Activated naive CD8-positive, alpha-beta T cell treated with anti-CD3 and anti-CD28 coated beads for 36 hours (primary cell): ENCODE data around the gene ZNFX1. TPM values are rescaled to one million over a fixed set of nuclear protein-coding genes. Genes with fewer than 3 reads are reported as not detected.
A peak's percentile ranks its signal among the peaks of the same experiment; 100 is the strongest.

Experiments used
- DNase-seq: peaks from one replicate; pipeline ENCODE4 v3.0.0; 2021
- H3K27ac Mint-ChIP-seq: one replicate; pipeline ENCODE4 v1.8.0; 2022; ENCODE audit warnings: mild to moderate bottlenecking, moderate library complexity, mixed read lengths
- H3K27me3 Mint-ChIP-seq: one replicate; pipeline ENCODE4 v1.8.0; 2022; ENCODE audit warnings: mild to moderate bottlenecking, mixed read lengths
- H3K36me3 Mint-ChIP-seq: one replicate; pipeline ENCODE4 v1.8.0; 2021; ENCODE audit warnings: mild to moderate bottlenecking, mixed read lengths
- H3K4me1 Mint-ChIP-seq: one replicate; pipeline ENCODE4 v1.8.0; 2021; ENCODE audit warnings: mixed read lengths
- H3K4me3 Mint-ChIP-seq: one replicate; pipeline ENCODE4 v1.8.0; 2022; ENCODE audit warnings: mild to moderate bottlenecking, moderate library complexity, mixed read lengths
- H3K9me3 Mint-ChIP-seq: one replicate; pipeline ENCODE4 v1.8.0; 2022; ENCODE audit warnings: mixed read lengths
- total RNA-seq, 2 experiments: library from RNA; stranded (reverse); gene quantifications; one replicate each; pipeline ENCODE4 v1.2.3, GENCODE V29; 2021

ZNFX1 gene
- total RNA-seq, 2 experiments from 2014 or later = 45.8 to 48.0 TPM

GRCh38 chr20:49259284-49259683 is 18.6 kb downstream of the ZNFX1 start:
- H3K4me3 Mint-ChIP-seq = no peak overlapping the region
- H3K27me3 Mint-ChIP-seq = no peaks in the 10 kb centered on the region
- peak overlapping the region; percentile 73 for H3K27ac Mint-ChIP-seq
- peaks cover 48% of the 10 kb centered on the region for H3K36me3 Mint-ChIP-seq
- no peak for DNase-seq
- H3K9me3 Mint-ChIP-seq = peaks cover 1% of the 10 kb centered on the region
- H3K4me1 Mint-ChIP-seq = peaks cover 18% of the 10 kb centered on the region

GRCh38 chr20:49256261-49256660 is 21.6 kb downstream of the ZNFX1 start:
- DNase-seq = no peak
- H3K27me3 Mint-ChIP-seq = no peaks in the 10 kb centered on the region
- peaks cover 37% of the 10 kb centered on the region for H3K36me3 Mint-ChIP-seq
- H3K4me1 Mint-ChIP-seq = peaks cover 16% of the 10 kb centered on the region
- no peak overlapping the region for H3K27ac Mint-ChIP-seq
- no peak overlapping the region for H3K4me3 Mint-ChIP-seq
- H3K9me3 Mint-ChIP-seq = peaks cover under 1% of the 10 kb centered on the region

DNA sequence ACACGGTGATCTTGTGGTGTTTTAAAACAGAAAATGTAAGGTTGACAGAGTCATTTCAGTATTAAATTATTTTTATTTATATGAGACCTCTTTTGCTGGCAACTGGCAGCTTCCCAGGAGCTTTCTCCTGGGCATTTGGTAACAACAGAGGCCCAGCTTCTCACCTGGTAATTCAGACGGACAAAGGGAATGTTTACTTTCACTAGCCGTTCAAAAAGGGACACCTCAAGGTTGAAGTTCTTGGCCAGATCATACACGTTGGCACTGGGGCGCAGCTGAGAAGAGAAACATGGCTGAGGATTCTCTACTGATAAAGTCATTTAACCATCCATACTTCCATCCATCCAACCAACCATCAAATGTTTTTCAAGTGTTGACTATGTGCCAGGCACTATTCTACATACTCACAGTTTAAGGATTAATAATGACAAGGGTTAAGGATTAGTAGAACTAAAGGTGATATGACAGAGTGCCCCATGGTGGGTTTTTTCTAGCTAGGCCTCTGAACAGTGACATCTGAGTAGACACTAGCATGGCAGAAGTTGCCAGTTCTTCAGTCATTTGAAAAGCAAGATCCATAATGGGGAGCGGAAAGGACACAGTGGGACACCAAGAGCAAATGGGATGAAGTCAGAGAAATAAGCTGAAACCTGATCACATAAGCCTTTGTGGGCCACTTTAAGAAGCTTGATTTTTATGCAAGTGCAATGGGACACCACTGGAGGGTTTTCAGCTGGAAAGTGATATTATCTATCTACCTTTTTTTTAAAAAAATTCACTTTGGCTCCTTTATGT is 25.1 kb downstream of the ZNFX1 start:
- no peak overlapping the region for H3K4me3 Mint-ChIP-seq
- no peaks in the 10 kb centered on the region for H3K9me3 Mint-ChIP-seq
- H3K27ac Mint-ChIP-seq = no peak overlapping the region

DNA sequence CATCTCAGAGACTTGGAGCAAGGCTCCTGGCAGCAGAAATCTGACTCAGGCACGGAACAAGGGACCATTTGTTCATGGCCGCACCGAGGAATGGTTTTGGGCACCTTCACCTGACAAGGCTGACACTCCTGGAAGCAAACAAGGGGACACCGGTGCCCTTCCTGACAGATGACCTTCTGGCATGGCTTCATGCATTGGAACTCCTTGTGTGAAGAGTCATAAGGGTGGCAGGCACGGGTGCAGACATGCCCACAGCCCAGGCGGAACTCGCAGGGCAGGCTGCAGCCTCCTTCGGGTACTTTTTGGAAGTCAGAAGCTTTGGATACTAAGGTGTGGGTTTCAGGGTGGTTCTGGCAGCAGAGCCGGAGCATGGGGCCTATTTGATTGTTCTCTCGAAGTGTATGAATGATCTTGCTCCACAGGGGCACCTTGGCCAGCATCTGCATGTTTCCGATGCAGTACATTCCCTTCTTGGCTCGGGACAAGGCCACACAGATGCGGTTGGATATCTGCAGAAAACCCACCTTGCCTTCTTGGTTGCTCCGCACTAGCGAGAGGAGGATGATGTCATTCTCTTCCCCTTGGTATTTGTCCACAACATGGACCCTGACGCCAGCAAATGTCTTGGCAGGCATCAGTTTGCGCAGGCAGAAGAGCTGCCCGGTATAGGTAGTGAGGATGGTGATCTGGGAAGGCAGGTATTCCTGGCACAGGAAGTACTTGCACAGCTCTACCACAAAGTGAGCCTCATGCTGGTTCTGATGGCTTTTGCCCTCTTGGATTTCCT is 28.8 kb downstream of the ZNFX1 start:
- H3K27me3 Mint-ChIP-seq = no peaks in the 10 kb centered on the region
- H3K4me3 Mint-ChIP-seq = no peak overlapping the region
- peaks cover 2% of the 10 kb centered on the region for H3K4me1 Mint-ChIP-seq
- DNase-seq = no peak
- peak overlapping the region; percentile 44 for H3K27ac Mint-ChIP-seq
- H3K9me3 Mint-ChIP-seq = no peaks in the 10 kb centered on the region
- peaks cover 33% of the 10 kb centered on the region for H3K36me3 Mint-ChIP-seq

More for the DNA sequence above, 25.1 kb downstream of the ZNFX1 start:
- H3K4me1 Mint-ChIP-seq = no peaks in the 10 kb centered on the region
- no peak for DNase-seq
- H3K27me3 Mint-ChIP-seq = no peaks in the 10 kb centered on the region
- peaks cover 34% of the 10 kb centered on the region for H3K36me3 Mint-ChIP-seq

- DNase-seq = no peak
- H3K27me3 Mint-ChIP-seq = no peaks in the 10 kb centered on the region
- no peak overlapping the region for H3K27ac Mint-ChIP-seq
- H3K9me3 Mint-ChIP-seq = no peaks in the 10 kb centered on the region
- peaks cover 2% of the 10 kb centered on the region for H3K4me1 Mint-ChIP-seq
- H3K36me3 Mint-ChIP-seq = peaks cover 32% of the 10 kb centered on the region
- no peak overlapping the region for H3K4me3 Mint-ChIP-seq
Observed at GRCh38 chr20:49248301-49248700, 29.6 kb downstream of the ZNFX1 start.

- Mint-ChIP-seq H3K27me3 (no peaks in the 10 kb centered on the region), H3K36me3 (peaks cover 28% of the 10 kb centered on the region), H3K4me3 (no peak overlapping the region), H3K4me1 (peaks cover 2% of the 10 kb centered on the region), H3K9me3 (no peaks in the 10 kb centered on the region), H3K27ac (no peak overlapping the region)
- DNase-seq = no peak
Observed at GRCh38 chr20:49247792-49248191, 30.1 kb downstream of the ZNFX1 start.

DNA sequence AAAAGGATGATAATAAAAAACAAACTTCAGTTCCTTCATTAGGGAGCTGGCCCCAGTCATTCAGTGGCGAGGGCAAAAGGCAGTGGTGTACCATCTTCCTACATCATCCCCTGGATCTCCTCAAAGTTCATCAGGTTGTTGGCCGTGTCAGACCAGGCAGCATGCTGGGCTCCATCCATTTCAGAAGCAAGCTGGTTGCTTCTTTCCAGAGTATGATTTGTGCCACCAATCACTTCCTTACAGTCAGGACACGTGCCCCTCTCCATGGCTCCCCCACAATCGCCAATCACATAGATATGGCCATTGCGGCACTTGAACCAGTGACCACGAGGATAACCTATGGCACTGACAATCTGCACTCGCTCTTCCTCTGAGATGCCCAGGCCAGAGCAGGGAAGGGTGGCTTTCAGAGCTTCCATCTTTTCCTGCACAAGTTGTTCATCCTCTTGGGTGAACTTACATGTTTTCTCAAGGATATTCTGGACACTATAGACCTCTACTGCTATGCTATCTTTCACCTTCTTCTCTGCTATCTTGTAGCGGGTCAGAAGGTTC is 30.6 kb downstream of the ZNFX1 start:
- Mint-ChIP-seq H3K4me1 (peaks cover 2% of the 10 kb centered on the region), H3K27ac (no peak overlapping the region), H3K36me3 (peaks cover 25% of the 10 kb centered on the region), H3K27me3 (no peaks in the 10 kb centered on the region), H3K9me3 (no peaks in the 10 kb centered on the region), H3K4me3 (no peak overlapping the region)
- no peak for DNase-seq

GRCh38 chr20:49245921-49246740 is 31.7 kb downstream of the ZNFX1 start:
- H3K9me3 Mint-ChIP-seq = no peaks in the 10 kb centered on the region
- peaks cover 21% of the 10 kb centered on the region for H3K36me3 Mint-ChIP-seq
- no peak for DNase-seq
- H3K27me3 Mint-ChIP-seq = no peaks in the 10 kb centered on the region
- H3K27ac Mint-ChIP-seq = peak overlapping the region; percentile 58
- H3K4me1 Mint-ChIP-seq = peaks cover 2% of the 10 kb centered on the region
- H3K4me3 Mint-ChIP-seq = no peak overlapping the region

DNA sequence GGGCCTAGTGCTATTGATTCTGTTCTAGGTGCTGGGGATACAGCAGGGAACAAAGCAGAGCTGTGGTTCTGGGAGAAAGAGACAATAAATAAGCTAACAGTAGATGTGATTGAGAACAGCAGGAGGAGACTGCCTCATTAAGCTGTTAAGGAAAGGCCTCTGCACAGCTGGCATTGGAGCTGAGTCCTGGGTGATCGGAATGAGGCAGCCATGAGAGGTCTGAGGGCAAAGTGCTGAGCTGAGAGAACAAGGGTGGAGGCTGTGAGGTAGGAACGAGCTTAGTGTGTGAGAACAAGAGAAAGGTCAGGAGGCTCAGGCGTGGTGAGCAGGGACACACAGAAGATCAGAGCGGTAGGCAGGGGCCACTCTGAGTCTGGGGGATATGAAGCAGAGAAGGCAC is 40.3 kb downstream of the ZNFX1 start:
- Mint-ChIP-seq H3K4me3 (no peak overlapping the region), H3K9me3 (no peaks in the 10 kb centered on the region), H3K4me1 (no peaks in the 10 kb centered on the region), H3K27me3 (no peaks in the 10 kb centered on the region), H3K36me3 (peaks cover 23% of the 10 kb centered on the region), H3K27ac (no peak overlapping the region)
- no peak for DNase-seq

DNA sequence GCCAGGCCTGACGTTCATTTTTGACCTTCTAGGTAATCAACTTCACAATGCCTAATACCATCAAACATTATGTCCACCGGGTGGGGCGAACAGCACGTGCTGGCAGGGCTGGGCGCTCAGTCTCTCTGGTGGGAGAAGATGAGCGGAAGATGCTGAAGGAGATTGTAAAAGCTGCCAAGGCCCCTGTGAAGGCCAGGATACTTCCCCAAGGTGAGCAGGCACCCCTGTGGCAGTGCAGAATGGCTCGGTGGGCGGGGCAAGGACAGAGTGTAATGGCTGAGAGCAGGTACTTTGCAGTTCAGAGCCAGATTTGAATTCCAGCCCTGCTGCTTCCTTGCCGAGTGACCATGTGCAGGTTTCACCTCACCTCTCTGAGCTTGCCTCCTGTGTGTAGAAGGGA is 41.6 kb downstream of the ZNFX1 start:
- Mint-ChIP-seq H3K9me3 (no peaks in the 10 kb centered on the region), H3K4me1 (no peaks in the 10 kb centered on the region), H3K4me3 (no peak overlapping the region), H3K36me3 (peaks cover 23% of the 10 kb centered on the region), H3K27me3 (no peaks in the 10 kb centered on the region), H3K27ac (no peak overlapping the region)
- DNase-seq = no peak

GRCh38 chr20:49234831-49235230 is 43.0 kb downstream of the ZNFX1 start:
- Mint-ChIP-seq H3K4me3 (no peak overlapping the region), H3K27me3 (no peaks in the 10 kb centered on the region), H3K9me3 (no peaks in the 10 kb centered on the region), H3K36me3 (peaks cover 27% of the 10 kb centered on the region), H3K27ac (no peak overlapping the region), H3K4me1 (peaks cover 5% of the 10 kb centered on the region)
- DNase-seq = no peak

DNA sequence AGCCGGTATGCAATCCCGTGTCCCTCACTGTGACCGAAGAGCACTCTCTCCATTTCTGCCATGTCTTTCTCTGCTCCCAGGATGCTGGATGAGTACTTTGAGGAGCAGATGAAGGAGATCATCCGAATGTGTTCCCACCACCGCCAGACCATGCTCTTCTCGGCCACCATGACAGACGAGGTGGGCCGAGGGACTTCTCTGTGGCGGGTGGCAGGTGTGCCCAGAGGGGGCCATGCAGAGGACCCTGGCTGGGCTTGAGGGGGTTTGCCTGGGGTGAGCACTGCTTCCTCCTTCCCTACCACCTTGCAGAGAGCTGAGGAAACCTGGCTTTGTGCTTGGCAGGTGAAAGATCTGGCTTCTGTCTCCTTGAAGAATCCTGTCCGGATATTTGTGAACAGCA is 44.6 kb downstream of the ZNFX1 start:
- H3K9me3 Mint-ChIP-seq = no peaks in the 10 kb centered on the region
- H3K36me3 Mint-ChIP-seq = peaks cover 27% of the 10 kb centered on the region
- no peaks in the 10 kb centered on the region for H3K27me3 Mint-ChIP-seq
- no peak for DNase-seq
- no peak overlapping the region for H3K4me3 Mint-ChIP-seq
- no peak overlapping the region for H3K27ac Mint-ChIP-seq
- H3K4me1 Mint-ChIP-seq = peaks cover 7% of the 10 kb centered on the region

DNA sequence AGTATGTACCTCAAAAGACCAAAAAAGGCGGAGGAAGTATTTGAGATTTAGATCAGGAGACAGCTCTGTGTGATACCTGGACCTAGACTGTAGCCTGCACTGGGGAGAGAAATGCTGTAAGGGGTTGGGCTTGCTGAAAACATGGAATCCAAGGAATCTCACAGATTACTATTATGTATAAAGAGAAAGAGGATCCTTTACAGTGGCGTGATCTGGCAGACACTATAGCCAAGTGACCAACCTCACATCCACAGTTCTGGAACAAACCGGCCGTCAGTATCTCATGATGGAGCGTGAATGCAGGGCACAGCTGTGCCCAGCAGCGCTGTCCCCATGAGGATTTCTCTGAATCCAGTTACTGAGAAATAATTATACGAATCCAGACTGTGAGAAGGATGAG is 46.4 kb downstream of the ZNFX1 start:
- Mint-ChIP-seq H3K4me3 (no peak overlapping the region), H3K4me1 (peaks cover 7% of the 10 kb centered on the region), H3K9me3 (no peaks in the 10 kb centered on the region), H3K36me3 (peaks cover 25% of the 10 kb centered on the region), H3K27ac (no peak overlapping the region), H3K27me3 (no peaks in the 10 kb centered on the region)
- DNase-seq = no peak

GRCh38 chr20:49230561-49231133 is 47.2 kb downstream of the ZNFX1 start:
- Mint-ChIP-seq H3K36me3 (peaks cover 25% of the 10 kb centered on the region), H3K27ac (peak overlapping the region; percentile 71), H3K27me3 (no peaks in the 10 kb centered on the region), H3K4me3 (no peak overlapping the region), H3K9me3 (no peaks in the 10 kb centered on the region), H3K4me1 (peaks cover 7% of the 10 kb centered on the region)
- no peak for DNase-seq
